GM12878 (cell line): Measurements from ENCODE around the gene MGAT3. TPM values are rescaled to one million over a fixed set of nuclear protein-coding genes. Genes with fewer than 3 reads are reported as not detected.

Experiments used
- CTCF ChIP-seq, 3 experiments: IDR thresholded peaks in 2 of 3; conservative IDR thresholded peaks in 1 of 3; 2 replicates each; pipeline ENCODE4 v1.5.1; 2011; ENCODE audit warnings: low read depth in 3 of 3, low read length in 3 of 3, mild to moderate bottlenecking in 3 of 3, control low read depth in 2 of 3, moderate library complexity in 2 of 3, inconsistent platforms in 1 of 3, mixed read lengths in 1 of 3; ENCODE audit not compliant: control insufficient read depth in 2 of 3, insufficient read depth in 1 of 3; ENCODE audit errors: extremely low read depth in 1 of 3
- STAT1 ChIP-seq: fragments of 450-650 bp; conservative IDR thresholded peaks from 2 replicates; pipeline ENCODE4 v1.6.1; 2014; ENCODE audit warnings: antibody characterized with exemption, mild to moderate bottlenecking
- YBX1 ChIP-seq: fragments of 450-650 bp; IDR thresholded peaks from 2 replicates; pipeline ENCODE4 v1.6.1; 2016; ENCODE audit warnings: antibody characterized with exemption
- ZBTB11 ChIP-seq: fragments of 450-650 bp; formaldehyde crosslinking; IDR thresholded peaks from 2 replicates; pipeline ENCODE4 v1.5.0; 2022; ENCODE audit warnings: mild to moderate bottlenecking, missing genetic modification characterization
- polyA plus RNA-seq, 11 experiments: library from polyadenylated mRNA; depleted of rRNA in 4 of 11; unstranded in 6 of 11; stranded (reverse) in 5 of 11; fragments of >200 nt; fragmentation: Nextera tagmentation in 4 of 11; fragmentation: Illumina TruSeq in 1 of 11; extraction: Ambion mirVana in 4 of 11; extraction: Trizol in 1 of 11; gene quantifications; 1 replicate in 1 of 11; 2 replicates in 10 of 11; pipeline versions ENCODE4 v1.2.1 to v1.2.3, GENCODE V29; 2011 to 2016; ENCODE audit warnings: inconsistent platforms in 2 of 11, missing spikeins in 2 of 11, low read depth in 1 of 11
- total RNA-seq, 4 experiments: library from RNA; depleted of rRNA in 3 of 4; stranded (reverse); fragments of >200 nt in 3 of 4; fragmentation: Illumina TruSeq in 1 of 4; extraction: Trizol in 1 of 4; gene quantifications; 2 replicates each; pipeline versions ENCODE4 v1.2.1 to v1.2.3, GENCODE V29; 2013 to 2021

Gene MGAT3
- total and polyA plus RNA-seq, 10 of the 15 experiments (the other 5 are each of a cell fraction or from before 2014, with no cell fraction given): 0.32 to 40.2 (median 11.9) TPM

- peak; percentile 66 to 74 (median 70) for TF ChIP-seq CTCF (IDR thresholded peaks at IDR 0.05 in 2 of 3, conservative IDR thresholded peaks at IDR 0.05 in 1 of 3; ENCODE audit: control insufficient read depth in 2 of 3, extremely low read depth in 1 of 3, insufficient read depth in 1 of 3, low read depth in 3 of 3, low read length in 3 of 3)
- TF ChIP-seq STAT1: no peak
- no peak for TF ChIP-seq ZBTB11
- no peak for TF ChIP-seq YBX1
These were observed 57.7 kb downstream of the MGAT3 start (continued) for GRCh38 chr22:39514373-39514973.
